Hepatocyte (in vitro differentiated cells): Measurements from ENCODE around the gene SPDEF.

ENCODE experiments used
- CTCF ChIP-seq: fragments of 200-600 bp; sonication (generic); IDR thresholded peaks from 2 replicates; pipeline ENCODE4 v1.5.1; 2016; ENCODE audit warnings: antibody characterized with exemption, mild to moderate bottlenecking; ENCODE audit not compliant: poor library complexity
- EZH2phosphoT487 ChIP-seq: fragments of 200-600 bp; sonication (generic); IDR thresholded peaks from one replicate; pipeline ENCODE4 v1.6.1; 2018; ENCODE audit warnings: antibody characterized with exemption, mild to moderate bottlenecking, low read depth, moderate library complexity; ENCODE audit not compliant: unreplicated experiment, severe bottlenecking

GRCh38 chr6:34511915-34512737 lies 44.0 kb downstream of the SPDEF start:
- TF ChIP-seq CTCF (no peak), EZH2phosphoT487 (no peak)
